B cell (primary cell): ENCODE results near the gene GGA2. TPM values are rescaled to one million over a fixed set of nuclear protein-coding genes. Genes with fewer than 3 reads are reported as not detected.

Source experiments
- ATAC-seq: fragments of 200-7000 bp; cut with Tn5 transposase; one replicate; pipeline ENCODE4 v1.10.0; 2021; ENCODE audit warnings: low read depth, mild to moderate bottlenecking, moderate number of reproducible peaks, moderate library complexity
- CTCF ChIA-PET: fragments of 350-600 bp; sonication (Branson Sonifier 250); formaldehyde crosslinking; loops from one replicate; lab custom pipeline; 2021; ENCODE audit warnings: antibody characterized with exemption, inconsistent platforms; lab: Charles Lee
- POLR2A ChIA-PET: fragments of 350-600 bp; sonication (Branson Sonifier 250); formaldehyde crosslinking; loops from one replicate; lab custom pipeline; 2021; ENCODE audit warnings: antibody characterized with exemption; lab: Charles Lee
- DNase-seq: peaks from one replicate; pipeline ENCODE4 v3.0.0; 2013
- H2AFZ ChIP-seq: 2 replicates; pipeline ENCODE4 v1.6.1; 2012; ENCODE audit warnings: mild to moderate bottlenecking, low read depth, low read length; ENCODE audit not compliant: insufficient read depth, poor library complexity, severe bottlenecking
- H3K27ac ChIP-seq, 2 donors: 1 replicate in 1 of 2; 2 replicates in 1 of 2; pipeline ENCODE4 v1.5.1; 2012 to 2013; ENCODE audit warnings: low read length in 2 of 2, mild to moderate bottlenecking in 2 of 2, moderate library complexity in 1 of 2
- H3K27me3 ChIP-seq, 4 experiments: fragments of 200-600 bp in 1 of 4; sonication (generic) in 1 of 4; replicated peaks in 1 of 4; 1 replicate in 2 of 4; 2 replicates in 2 of 4; pipeline versions ENCODE4 v1.6.1 to v1.7.0; 2013 to 2016; ENCODE audit warnings: low read length in 3 of 4, mild to moderate bottlenecking in 2 of 4, mixed read lengths in 1 of 4, moderate library complexity in 1 of 4; ENCODE audit not compliant: insufficient read depth in 4 of 4, control insufficient read depth in 3 of 4; ENCODE audit errors: control extremely low read depth in 1 of 4
- H3K36me3 ChIP-seq, 2 experiments: replicated peaks in 1 of 2; 1 replicate in 1 of 2; 2 replicates in 1 of 2; pipeline versions ENCODE4 v1.6.1 to v1.7.1; 2013; ENCODE audit warnings: low read length in 1 of 2; ENCODE audit not compliant: insufficient read depth in 2 of 2, control insufficient read depth in 1 of 2; ENCODE audit errors: control extremely low read depth in 1 of 2, extremely low read depth in 1 of 2
- H3K4me1 ChIP-seq, 2 donors: fragments of 200-600 bp in 1 of 2; sonication (generic) in 1 of 2; 1 replicate in 1 of 2; 2 replicates in 1 of 2; pipeline versions ENCODE4 v1.5.1 to v1.6.1; 2013 to 2017; ENCODE audit warnings: low read length in 2 of 2; ENCODE audit not compliant: control insufficient read depth in 2 of 2, insufficient read depth in 2 of 2
- H3K4me2 ChIP-seq: replicated peaks from 2 replicates; pipeline ENCODE3; 2012; ENCODE audit warnings: mild to moderate bottlenecking, low read depth, low read length; ENCODE audit not compliant: poor library complexity, severe bottlenecking
- H3K4me3 ChIP-seq, 5 experiments: fragments of 200-600 bp in 1 of 5; sonication (generic) in 1 of 5; 1 replicate in 3 of 5; 2 replicates in 2 of 5; pipeline versions ENCODE4 v1.5.1 to v1.7.0; 2011 to 2016; ENCODE audit warnings: low read length in 4 of 5, mild to moderate bottlenecking in 4 of 5, low read depth in 2 of 5, control low read depth in 1 of 5, moderate library complexity in 1 of 5; ENCODE audit not compliant: insufficient read depth in 1 of 5; ENCODE audit errors: control extremely low read depth in 1 of 5, extremely low read depth in 1 of 5
- H3K79me2 ChIP-seq: fragments of 200-600 bp; sonication (generic); one replicate; pipeline ENCODE4 v1.6.0; 2016; ENCODE audit warnings: low read length; ENCODE audit not compliant: control insufficient read depth, insufficient read depth
- H3K9ac ChIP-seq: fragments of 200-600 bp; sonication (generic); 2 replicates; pipeline ENCODE4 v1.6.1; 2017; ENCODE audit warnings: mild to moderate bottlenecking, low read length, moderate library complexity
- H3K9me3 ChIP-seq, 3 donors: one replicate each; pipeline versions ENCODE4 v1.6.1 to v1.7.1; 2013; ENCODE audit warnings: low read length in 2 of 3; ENCODE audit not compliant: control insufficient read depth in 2 of 3, insufficient read depth in 1 of 3; ENCODE audit errors: control extremely low read depth in 1 of 3
- H4K20me1 ChIP-seq: 2 replicates; pipeline ENCODE4 v1.6.0; 2012; ENCODE audit warnings: mild to moderate bottlenecking, low read length; ENCODE audit not compliant: insufficient read depth, control insufficient read depth, poor library complexity, severe bottlenecking
- H3K27ac Mint-ChIP-seq: one replicate; pipeline ENCODE4 v1.8.0; 2021; ENCODE audit warnings: mixed read lengths
- H3K27me3 Mint-ChIP-seq: one replicate; pipeline ENCODE4 v1.8.0; 2021; ENCODE audit warnings: mixed read lengths
- H3K4me1 Mint-ChIP-seq: one replicate; pipeline ENCODE4 v1.8.0; 2021; ENCODE audit warnings: mixed read lengths
- H3K4me3 Mint-ChIP-seq: one replicate; pipeline ENCODE4 v1.8.0; 2021; ENCODE audit warnings: mixed read lengths
- H3K9me3 Mint-ChIP-seq: one replicate; pipeline ENCODE4 v1.8.0; 2022; ENCODE audit warnings: mixed read lengths; ENCODE audit not compliant: insufficient read depth
- CTCF ChIP-seq: fragments of 200-600 bp; IDR thresholded peaks from one replicate; pipeline ENCODE4 v1.8.0; 2022; ENCODE audit warnings: antibody characterized with exemption, mild to moderate bottlenecking
- EZH2 ChIP-seq: IDR thresholded peaks from 2 replicates; pipeline ENCODE4 v1.6.1; 2012; ENCODE audit warnings: borderline replicate concordance, low read depth, mild to moderate bottlenecking, moderate library complexity, low read length; ENCODE audit not compliant: insufficient read depth, poor library complexity, severe bottlenecking
- WGBS: methylation state at CpG from one replicate; pipeline ENCODE4 v1.1.5; 2013; ENCODE audit warnings: missing lambda C conversion rate; ENCODE audit not compliant: insufficient coverage; 5-methylcytosine and 5-hydroxymethylcytosine counted together
- intact Hi-C: fragments of 100-400 bp; cut with micrococcal nuclease; formaldehyde crosslinking; loops from one replicate; pipeline ENCODE4 v1.10.0; 2022
- polyA plus RNA-seq: library from polyadenylated mRNA; depleted of rRNA; stranded (reverse); fragments of >200 nt; gene quantifications from 2 replicates; pipeline ENCODE4 v1.2.3, GENCODE V29; 2012
- total RNA-seq, 2 donors: library from RNA; stranded (reverse); fragments of 120-200 nt in 1 of 2; gene quantifications; 1 replicate in 1 of 2; 2 replicates in 1 of 2; pipeline versions ENCODE4 v1.2.3 to v1.2.4, GENCODE V29; 2013 to 2022

Gene GGA2
- total and polyA plus RNA-seq, 2 donors (not counting 1 experiment from before 2014, with no cell fraction given) = 227 to 832 TPM

GRCh38 chr16:23491490-23492391 lies 18.6 kb downstream of the GGA2 start:
- Histone ChIP-seq H3K4me2 (no peak overlapping the region), H3K4me3 (no peak overlapping the region), H3K27me3 (no peaks in the 10 kb centered on the region), H3K4me1 (peaks cover 6 to 12% of the 10 kb centered on the region in 2 donors), H3K27ac (no peak overlapping the region), H3K36me3 (peaks cover 5 to 93% of the 10 kb centered on the region in 2 experiments), H3K9me3 (no peaks in the 10 kb centered on the region), H2AFZ (no peak overlapping the region), H3K9ac (no peak overlapping the region), H4K20me1 (peaks cover 98% of the 10 kb centered on the region), H3K79me2 (peaks cover 98% of the 10 kb centered on the region)
- H3K27ac Mint-ChIP-seq = no peak overlapping the region
- no peaks in the 10 kb centered on the region for H3K27me3 Mint-ChIP-seq
- ChIA-PET POLR2A (interaction anchor here (0.6 to 0.9 kb wide), 3 partner anchors 9 to 18 kb away, joined by 3 to 5 read pairs (median 5); no protein-coding TSS in a partner anchor), CTCF (interaction anchor here (1.0 to 1.3 kb wide), 3 partner anchors 12 to 58 kb away, joined by 3 read pairs; no protein-coding TSS in a partner anchor)
- TF ChIP-seq CTCF (no peak), EZH2 (no peak)
- ATAC-seq = no peak
- H3K4me3 Mint-ChIP-seq = no peak overlapping the region
- no peak for DNase-seq
- intact Hi-C loops = no loop called here
- no peaks in the 10 kb centered on the region for H3K9me3 Mint-ChIP-seq
- WGBS = 97% methylated on average over 5 of the region's 14 CpGs
- H3K4me1 Mint-ChIP-seq = peaks cover 19% of the 10 kb centered on the region

GRCh38 chr16:23486480-23486879 lies 23.8 kb downstream of the GGA2 start:
- DNase-seq = no peak
- H3K36me3 ChIP-seq = peaks cover 4 to 94% of the 10 kb centered on the region in 2 experiments
- H3K27ac ChIP-seq = no peak overlapping the region
- TF ChIP-seq CTCF = no peak
- no peak for TF ChIP-seq EZH2
- H3K79me2 ChIP-seq = peaks cover 81% of the 10 kb centered on the region
- Mint-ChIP-seq H3K27ac (peak overlapping the region; percentile 10), H3K4me1 (peaks cover 5% of the 10 kb centered on the region), H3K27me3 (no peaks in the 10 kb centered on the region), H3K9me3 (no peaks in the 10 kb centered on the region), H3K4me3 (no peak overlapping the region)
- ChIA-PET CTCF (no interaction called here), POLR2A (no interaction called here)
- no peak overlapping the region for H2AFZ ChIP-seq
- H3K9me3 ChIP-seq = no peaks in the 10 kb centered on the region
- H3K4me2 ChIP-seq = no peak overlapping the region
- ATAC-seq = no peak
- H3K9ac ChIP-seq = no peak overlapping the region
- H3K4me1 ChIP-seq = no peaks in the 10 kb centered on the region
- intact Hi-C loops = no loop called here
- no peak overlapping the region for H3K4me3 ChIP-seq
- H4K20me1 ChIP-seq = peaks cover 96% of the 10 kb centered on the region
- no peaks in the 10 kb centered on the region for H3K27me3 ChIP-seq
- WGBS = 77% methylated on average over 5 of the region's 5 CpGs
